Erythroblast (primary cell): Measurements from ENCODE around the gene MSI2.

ENCODE experiments used
- DNase-seq, 2 experiments: peaks; one replicate each; lab custom pipeline; 2025; lab: John Stamatoyannopoulos, UW
- GATA1 ChIP-seq: IDR thresholded peaks from 2 replicates; pipeline ENCODE4 v1.6.1; 2011; ENCODE audit warnings: low read depth, mild to moderate bottlenecking, control low read depth, low read length, moderate library complexity
- POLR2A ChIP-seq: IDR thresholded peaks from 2 replicates; pipeline ENCODE4 v1.6.1; 2011; ENCODE audit warnings: mild to moderate bottlenecking, low read length

MSI2 gene

DNA sequence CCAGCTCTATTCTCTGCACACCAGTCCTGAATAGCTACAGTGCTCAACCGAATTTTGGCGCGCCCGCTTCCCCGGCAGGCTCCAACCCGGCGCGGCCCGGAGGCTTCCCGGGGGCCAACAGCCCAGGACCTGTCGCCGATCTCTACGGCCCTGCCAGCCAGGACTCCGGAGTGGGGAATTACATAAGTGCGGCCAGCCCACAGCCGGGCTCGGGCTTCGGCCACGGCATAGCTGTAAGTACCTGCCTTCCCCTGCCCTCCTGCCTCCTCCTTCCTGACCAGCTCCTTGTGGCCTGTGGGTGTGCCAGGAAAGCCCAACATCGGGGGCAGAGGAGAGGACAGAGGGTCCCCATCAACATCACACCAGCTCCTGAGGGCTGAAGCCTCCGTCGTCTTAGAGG lies 418.6 kb downstream of the MSI2 start:
- no peak for DNase-seq
- TF ChIP-seq POLR2A (no peak), GATA1 (no peak)

- TF ChIP-seq POLR2A: no peak
- no peak for TF ChIP-seq GATA1
- no peak for DNase-seq
Observed at GRCh38 chr17:57675427-57676387, 419.4 kb downstream of the MSI2 start.

DNA sequence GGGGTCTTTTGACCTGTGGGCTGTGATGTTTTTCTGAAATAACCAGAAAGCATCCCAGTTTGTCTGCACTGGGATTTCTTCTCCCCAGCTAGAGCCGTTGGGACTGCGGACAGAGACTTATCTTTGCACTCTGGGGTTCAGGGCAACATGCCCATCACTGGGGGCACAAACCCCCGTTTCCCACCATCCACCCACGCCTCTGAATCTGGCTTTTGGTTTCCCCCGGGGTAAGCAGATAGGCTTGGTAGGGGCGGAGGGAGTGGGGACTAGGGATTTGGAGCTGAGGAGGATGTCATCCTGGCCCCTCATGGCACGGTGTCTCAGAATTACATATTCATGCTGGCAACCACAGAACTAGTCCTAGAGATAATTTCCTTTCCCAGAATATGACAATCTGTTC lies 420.2 kb downstream of the MSI2 start:
- no peak for DNase-seq
- no peak for TF ChIP-seq GATA1
- TF ChIP-seq POLR2A: no peak

- DNase-seq: no peak
- no peak for TF ChIP-seq POLR2A
- no peak for TF ChIP-seq GATA1
Observed at GRCh38 chr17:57677301-57677700, 421.0 kb downstream of the MSI2 start.

GRCh38 chr17:57677858-57678257 lies 421.5 kb downstream of the MSI2 start:
- no peak for DNase-seq
- TF ChIP-seq POLR2A: no peak
- no peak for TF ChIP-seq GATA1

- TF ChIP-seq POLR2A (no peak), GATA1 (no peak)
Observed at GRCh38 chr17:57678393-57678792, 422.1 kb downstream of the MSI2 start.

DNA sequence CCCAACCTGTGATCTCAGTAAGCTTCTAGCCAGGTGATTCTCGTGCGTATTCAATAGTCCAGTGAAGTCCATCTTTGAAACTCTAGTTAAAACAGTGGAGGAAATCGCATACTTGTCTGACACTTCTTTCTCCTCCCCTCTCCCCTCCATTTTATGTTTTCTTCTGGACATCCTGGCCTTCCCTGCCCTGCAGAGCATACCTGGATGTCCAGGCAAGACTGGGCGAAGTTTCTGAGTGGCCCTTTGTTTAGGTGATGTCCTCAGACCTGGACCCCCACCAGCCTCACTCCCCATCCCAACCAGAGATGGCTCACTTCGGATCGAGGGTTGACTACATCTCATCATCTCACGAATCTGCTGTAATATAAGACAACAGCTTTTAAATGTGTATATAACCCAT lies 423.0 kb downstream of the MSI2 start:
- no peak for DNase-seq

More at GRCh38 chr17:57678393-57678792, 422.1 kb downstream of the MSI2 start:
- no peak for DNase-seq

DNA sequence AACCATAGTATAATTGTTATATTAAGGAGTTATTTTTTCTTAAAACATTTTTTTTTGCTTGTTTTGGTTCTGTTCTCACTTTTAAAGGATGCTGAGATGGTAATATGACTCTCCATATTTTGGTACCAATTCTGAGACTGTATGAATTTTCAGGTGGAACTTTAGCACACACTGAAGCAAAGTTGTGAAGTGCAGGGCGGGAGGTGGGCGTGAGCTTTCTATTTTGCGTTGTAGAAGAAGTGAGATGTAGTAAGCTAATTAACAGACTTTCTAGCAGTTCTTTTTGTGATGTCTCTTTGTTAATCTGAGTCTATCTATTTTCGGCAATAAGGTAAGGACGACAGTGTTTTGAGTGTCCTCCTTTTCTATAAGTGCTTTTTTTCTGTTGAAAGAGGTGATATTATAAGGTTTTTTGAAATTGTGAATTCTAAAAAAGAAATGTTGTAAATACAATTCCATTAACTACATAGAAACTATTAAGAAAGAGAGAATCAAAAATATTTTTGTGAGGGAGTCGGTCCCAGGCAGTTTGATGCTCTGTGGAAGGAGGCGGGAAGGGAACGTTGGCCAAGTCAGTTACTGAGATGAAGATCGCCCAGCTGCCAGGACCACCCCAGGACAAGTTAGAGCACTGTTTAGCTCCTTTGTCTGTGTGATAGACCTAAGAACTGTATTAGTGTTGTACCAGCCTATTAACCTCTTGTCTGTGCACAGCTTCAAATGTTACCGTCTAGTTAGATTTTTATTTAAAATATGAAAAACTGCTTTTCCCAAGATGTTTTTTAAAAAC lies 423.8 kb downstream of the MSI2 start:
- TF ChIP-seq GATA1: no peak
- no peak for TF ChIP-seq POLR2A
- no peak for DNase-seq

More for the DNA sequence above, 423.0 kb downstream of the MSI2 start:
- TF ChIP-seq GATA1: no peak
- no peak for TF ChIP-seq POLR2A

- TF ChIP-seq POLR2A: no peak
- no peak for DNase-seq
Observed at GRCh38 chr17:57682701-57683100, 426.4 kb downstream of the MSI2 start.

DNA sequence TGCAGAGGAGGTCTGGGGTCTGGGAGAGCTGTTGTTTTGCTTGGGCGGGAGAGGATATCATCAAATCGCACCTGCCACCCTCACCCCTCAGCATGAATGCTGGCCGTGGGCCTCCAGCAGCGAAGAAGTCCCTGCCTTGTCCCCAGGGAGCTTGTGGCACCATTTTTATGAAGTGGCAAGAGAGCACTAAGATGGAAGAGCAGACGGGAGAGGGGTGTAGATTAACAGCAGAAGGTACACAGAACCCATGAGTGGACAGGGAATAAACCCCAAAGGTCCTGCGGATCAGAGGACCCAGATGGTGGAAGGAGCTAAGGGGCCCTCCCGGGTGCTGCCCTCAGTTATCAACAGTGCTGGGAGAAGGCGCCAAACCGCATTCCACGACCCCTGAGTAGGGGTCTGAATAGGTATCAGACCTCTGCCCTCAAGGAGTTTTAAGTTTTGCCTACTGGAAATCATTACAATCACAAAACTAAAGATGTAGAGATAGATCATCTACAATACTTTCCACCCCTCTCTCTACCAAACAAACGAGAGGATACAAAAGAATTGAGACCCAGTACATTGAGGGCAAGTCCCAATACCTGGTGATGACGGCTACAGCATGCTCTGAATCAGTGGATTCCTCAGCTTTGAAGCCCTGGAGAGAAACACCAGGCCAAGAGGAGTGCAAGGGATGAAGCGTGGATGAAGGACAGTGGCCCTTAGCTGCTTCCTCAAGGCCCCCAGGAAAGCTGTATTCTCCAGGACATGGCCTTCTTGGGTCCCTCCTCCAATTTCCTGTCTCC lies 428.6 kb downstream of the MSI2 start:
- no peak for DNase-seq
- TF ChIP-seq POLR2A (no peak), GATA1 (no peak)

DNA sequence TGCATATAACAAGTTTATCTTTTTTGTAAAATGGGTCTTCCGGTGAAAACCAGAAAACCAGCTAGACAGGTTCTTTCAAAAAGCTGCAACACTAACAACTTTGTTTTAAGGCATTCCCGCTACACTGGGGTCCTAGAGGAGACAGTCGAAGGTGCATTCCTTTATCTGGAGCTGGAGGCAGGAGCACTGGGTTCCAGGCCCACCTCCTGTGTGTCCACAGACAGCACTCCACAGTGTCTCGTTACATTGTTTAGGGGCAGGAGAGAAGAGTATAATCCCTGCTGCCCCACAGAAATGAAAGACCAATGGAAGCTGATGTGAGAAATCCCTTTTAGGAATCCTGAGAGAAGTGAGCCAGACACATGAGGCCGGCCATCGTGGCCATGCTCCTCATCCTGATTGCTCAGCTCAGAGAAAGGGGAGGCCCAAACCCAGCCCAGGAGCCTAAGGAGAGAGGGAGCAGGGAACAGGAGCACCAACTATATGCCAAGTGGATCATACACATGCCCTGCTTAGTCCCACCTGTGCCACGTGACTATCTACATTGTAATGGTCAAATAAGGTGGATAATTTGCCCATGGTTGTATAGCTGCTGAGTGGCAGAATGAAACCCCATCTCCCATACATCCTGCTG lies 429.3 kb downstream of the MSI2 start:
- no peak for DNase-seq
- TF ChIP-seq GATA1: no peak
- no peak for TF ChIP-seq POLR2A

GRCh38 chr17:57687642-57688041 lies 431.3 kb downstream of the MSI2 start:
- no peak for DNase-seq
- no peak for TF ChIP-seq GATA1
- no peak for TF ChIP-seq POLR2A

- no peak for TF ChIP-seq GATA1
- TF ChIP-seq POLR2A: no peak
- DNase-seq: no peak
Observed at GRCh38 chr17:57689254-57689653, 432.9 kb downstream of the MSI2 start.

DNA sequence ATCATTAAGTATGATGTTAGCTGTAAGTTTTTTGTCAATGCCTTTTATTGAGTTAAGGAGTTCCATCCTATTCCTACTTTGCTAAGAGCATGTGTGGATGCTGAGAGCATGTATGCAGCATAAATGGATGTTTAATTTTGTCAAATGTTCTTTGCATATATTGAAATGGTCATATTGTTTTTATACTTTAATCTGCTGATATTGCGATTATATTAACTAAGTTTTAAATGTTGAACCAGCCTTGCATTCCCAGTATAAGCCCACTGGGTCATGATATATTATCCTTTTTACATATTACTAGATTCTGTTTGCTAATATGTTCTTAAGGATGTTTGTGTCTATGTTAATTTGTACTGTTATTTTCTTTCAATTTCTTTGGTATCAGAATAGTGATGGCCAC lies 435.6 kb downstream of the MSI2 start:
- no peak for DNase-seq
- TF ChIP-seq GATA1: no peak
- TF ChIP-seq POLR2A: no peak
